NB4 (cell line): ENCODE data around the gene OSBPL8.
"Not testable (repeated sequence)": the region's sequence is repeated elsewhere in the genome, so short reads cannot be mapped to it uniquely, and the experiment has no call there.

ENCODE experiments used
- DNase-seq: peaks from one replicate; pipeline ENCODE4 v3.0.0; 2010; ENCODE audit warnings: low read depth
- H3K4me3 ChIP-seq: one replicate; pipeline ENCODE4 v1.5.1; 2011; ENCODE audit warnings: mild to moderate bottlenecking, low read depth, low read length, moderate library complexity
- MAX ChIP-seq: IDR thresholded peaks from 2 replicates; pipeline ENCODE4 v1.6.1; 2011; ENCODE audit warnings: low read depth, low read length
- MYC ChIP-seq: IDR thresholded peaks from 2 replicates; pipeline ENCODE4 v1.6.1; 2011; ENCODE audit warnings: low read depth, low read length
- POLR2A ChIP-seq: IDR thresholded peaks from 2 replicates; pipeline ENCODE4 v1.6.1; 2011; ENCODE audit warnings: mild to moderate bottlenecking; ENCODE audit not compliant: insufficient read length; ENCODE audit errors: extremely low read depth
- TF ChIP-seq, protein P1 (sequence below): IDR thresholded peaks from one replicate; pipeline ENCODE4 v1.5.1; 2012; ENCODE audit warnings: low read depth, low read length

Gene OSBPL8

DNA sequence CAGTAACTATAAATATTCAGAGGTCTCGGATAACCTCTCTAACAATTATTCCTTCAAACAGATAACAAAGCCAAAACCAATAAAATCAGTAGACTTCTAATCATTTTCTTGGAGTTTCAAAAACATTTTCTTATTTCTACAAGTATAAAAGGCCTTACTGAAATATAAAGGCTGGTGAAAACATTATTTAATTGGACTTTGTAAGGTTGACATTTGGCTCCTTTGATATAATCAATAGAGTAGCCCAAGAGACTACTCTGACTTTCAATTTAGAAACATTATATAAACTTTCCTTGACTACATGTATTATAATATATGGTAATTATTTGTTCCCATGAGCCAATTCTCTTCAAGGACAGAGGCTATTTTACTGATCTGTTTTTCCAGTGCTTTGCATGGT, 68.3 kb downstream of the OSBPL8 start:
- no peak for DNase-seq
- TF ChIP-seq POLR2A (no peak), MAX (no peak), MYC (no peak)
- TF ChIP-seq, protein P1, sequence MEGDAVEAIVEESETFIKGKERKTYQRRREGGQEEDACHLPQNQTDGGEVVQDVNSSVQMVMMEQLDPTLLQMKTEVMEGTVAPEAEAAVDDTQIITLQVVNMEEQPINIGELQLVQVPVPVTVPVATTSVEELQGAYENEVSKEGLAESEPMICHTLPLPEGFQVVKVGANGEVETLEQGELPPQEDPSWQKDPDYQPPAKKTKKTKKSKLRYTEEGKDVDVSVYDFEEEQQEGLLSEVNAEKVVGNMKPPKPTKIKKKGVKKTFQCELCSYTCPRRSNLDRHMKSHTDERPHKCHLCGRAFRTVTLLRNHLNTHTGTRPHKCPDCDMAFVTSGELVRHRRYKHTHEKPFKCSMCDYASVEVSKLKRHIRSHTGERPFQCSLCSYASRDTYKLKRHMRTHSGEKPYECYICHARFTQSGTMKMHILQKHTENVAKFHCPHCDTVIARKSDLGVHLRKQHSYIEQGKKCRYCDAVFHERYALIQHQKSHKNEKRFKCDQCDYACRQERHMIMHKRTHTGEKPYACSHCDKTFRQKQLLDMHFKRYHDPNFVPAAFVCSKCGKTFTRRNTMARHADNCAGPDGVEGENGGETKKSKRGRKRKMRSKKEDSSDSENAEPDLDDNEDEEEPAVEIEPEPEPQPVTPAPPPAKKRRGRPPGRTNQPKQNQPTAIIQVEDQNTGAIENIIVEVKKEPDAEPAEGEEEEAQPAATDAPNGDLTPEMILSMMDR: no peak
- H3K4me3 ChIP-seq: no peak overlapping the region

GRCh38 chr12:76490763-76491162, 68.8 kb downstream of the OSBPL8 start:
- TF ChIP-seq, protein P1: no peak
- TF ChIP-seq MYC: no peak
- no peak for TF ChIP-seq POLR2A
- TF ChIP-seq MAX: no peak
- no peak overlapping the region for H3K4me3 ChIP-seq
- no peak for DNase-seq

DNA sequence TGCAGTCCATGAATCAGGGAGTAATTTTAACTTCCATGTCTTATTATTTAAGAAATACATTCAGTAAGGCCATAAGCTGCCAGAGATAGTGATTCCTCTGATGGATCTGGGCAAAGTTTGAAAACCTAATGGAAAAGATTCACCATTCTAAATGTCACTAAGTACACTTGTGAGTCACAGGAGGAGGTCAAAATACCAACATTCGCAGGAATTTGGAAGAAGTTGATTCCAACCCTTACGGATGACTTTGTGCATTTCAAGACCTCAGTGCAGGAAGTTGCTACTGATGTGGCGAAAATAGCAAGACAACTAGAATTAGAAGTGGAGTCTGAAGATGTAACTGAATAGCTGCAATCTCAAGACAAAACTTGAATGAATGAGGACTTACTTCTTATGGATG, 69.8 kb downstream of the OSBPL8 start:
- no peak for DNase-seq
- TF ChIP-seq, protein P1: no peak
- TF ChIP-seq POLR2A (no peak), MAX (no peak), MYC (no peak)
- H3K4me3 ChIP-seq: no peak overlapping the region

DNA sequence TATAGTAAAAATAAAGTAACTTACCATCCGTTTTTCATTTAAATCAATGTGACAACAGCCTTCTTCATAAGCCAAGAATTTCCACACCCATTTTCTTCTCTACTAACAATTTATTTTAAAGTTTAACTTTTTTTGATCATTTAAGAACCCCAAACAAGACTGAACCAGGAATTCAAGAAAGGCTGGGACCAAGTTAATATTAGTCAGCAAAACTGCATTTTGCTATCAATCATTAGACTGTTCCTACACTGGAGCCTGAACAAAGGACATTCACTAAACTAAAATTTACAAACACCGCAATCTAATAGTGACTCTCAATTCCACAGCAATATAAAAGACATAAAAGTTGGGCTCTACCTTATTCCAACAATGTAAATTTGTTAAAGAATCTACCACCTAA, 73.6 kb downstream of the OSBPL8 start:
- no peak for TF ChIP-seq POLR2A
- TF ChIP-seq MYC: no peak
- no peak overlapping the region for H3K4me3 ChIP-seq
- DNase-seq: no peak

DNA sequence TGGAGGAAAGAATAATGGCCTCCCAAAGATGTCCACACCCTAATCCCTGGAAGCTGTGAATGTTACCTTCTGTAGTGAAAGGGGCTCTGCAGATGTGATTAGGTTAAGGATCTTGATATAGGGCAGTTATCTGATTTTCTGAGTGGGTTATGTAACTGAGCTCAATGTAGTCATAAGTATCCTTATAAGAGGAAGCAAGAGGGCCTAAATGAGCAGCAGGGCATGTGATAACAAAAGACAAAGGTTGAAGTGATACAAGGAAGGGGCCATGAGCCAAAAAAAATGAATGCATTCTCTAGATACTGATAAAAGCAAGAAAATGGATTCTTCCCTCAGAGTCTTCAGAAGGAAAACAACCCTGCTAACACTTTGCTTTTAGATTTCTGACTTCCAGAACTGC, 78.8 kb downstream of the OSBPL8 start:
- H3K4me3 ChIP-seq: no peak overlapping the region
- peak; percentile 10 for DNase-seq
- TF ChIP-seq MAX (no peak), MYC (no peak), POLR2A (no peak)

DNA sequence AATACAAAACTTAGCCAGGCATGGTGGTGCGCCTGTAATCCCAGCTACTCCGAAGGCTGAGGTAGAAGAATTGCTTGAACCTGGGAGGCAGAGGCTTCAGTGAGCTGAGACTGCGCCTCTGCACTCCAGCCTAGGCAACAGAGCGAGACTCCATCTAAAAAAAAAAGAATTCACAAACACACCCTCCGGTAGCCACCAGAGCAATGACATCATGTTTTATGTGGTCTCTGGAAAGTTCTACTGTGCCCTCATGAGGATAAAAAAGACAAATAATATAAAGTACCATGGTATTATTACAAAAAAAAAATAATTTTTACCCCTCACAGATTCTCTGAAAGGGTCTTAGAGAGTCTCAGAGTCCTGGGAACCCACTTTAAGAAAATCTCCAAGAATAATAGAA, 81.5 kb downstream of the OSBPL8 start:
- TF ChIP-seq MAX (no peak), MYC (no peak), POLR2A (no peak)
- TF ChIP-seq, protein P1: no peak
- DNase-seq: no peak

GRCh38 chr12:76472862-76473261, 86.7 kb downstream of the OSBPL8 start:
- peak; percentile 11 for DNase-seq
- TF ChIP-seq, protein P1: peak; percentile 9

More for the DNA sequence above, 81.5 kb downstream of the OSBPL8 start:
- no peak overlapping the region for H3K4me3 ChIP-seq

More at GRCh38 chr12:76472862-76473261, 86.7 kb downstream of the OSBPL8 start:
- not testable (repeated sequence) for H3K4me3 ChIP-seq
